Panc1 (cell line): Measurements from ENCODE around the gene SMPD1.

Experiments
- CTCF ChIP-seq: fragments of 450-650 bp; IDR thresholded peaks from 2 replicates; pipeline ENCODE4 v1.5.1; 2017; ENCODE audit warnings: mild to moderate bottlenecking
- POLR2AphosphoS5 ChIP-seq: IDR thresholded peaks from 2 replicates; pipeline ENCODE4 v1.6.1; 2012; ENCODE audit warnings: mild to moderate bottlenecking, low read depth, low read length, moderate library complexity
- REST ChIP-seq, 2 experiments: IDR thresholded peaks; 2 replicates each; pipeline ENCODE4 v1.6.1; 2011 to 2012; ENCODE audit warnings: low read depth in 2 of 2, control low read depth in 1 of 2, low read length in 1 of 2, mild to moderate bottlenecking in 1 of 2, moderate library complexity in 1 of 2; ENCODE audit not compliant: insufficient read depth in 1 of 2
- SIN3A ChIP-seq: IDR thresholded peaks from 2 replicates; pipeline ENCODE4 v1.6.1; 2012; ENCODE audit warnings: low read depth, mild to moderate bottlenecking, low read length, moderate library complexity, borderline replicate concordance; ENCODE audit not compliant: insufficient read depth
- TCF7L2 ChIP-seq: IDR thresholded peaks from 2 replicates; pipeline ENCODE4 v1.6.1; 2011; ENCODE audit warnings: mild to moderate bottlenecking, low read depth, low read length, inconsistent platforms

- TF ChIP-seq CTCF: no peak
- TF ChIP-seq POLR2AphosphoS5: no peak
- TF ChIP-seq SIN3A: no peak
- no peak for TF ChIP-seq REST (IDR thresholded peaks at IDR 0.05; ENCODE audit: insufficient read depth in 1 of 2, low read depth in 2 of 2, low read length in 1 of 2)
- TF ChIP-seq TCF7L2: no peak
Measured at GRCh38 chr11:6402061-6402470, 11.8 kb downstream of the SMPD1 start.
